ENCODE measurements around the gene IDI1.

IDI1 gene

DNA sequence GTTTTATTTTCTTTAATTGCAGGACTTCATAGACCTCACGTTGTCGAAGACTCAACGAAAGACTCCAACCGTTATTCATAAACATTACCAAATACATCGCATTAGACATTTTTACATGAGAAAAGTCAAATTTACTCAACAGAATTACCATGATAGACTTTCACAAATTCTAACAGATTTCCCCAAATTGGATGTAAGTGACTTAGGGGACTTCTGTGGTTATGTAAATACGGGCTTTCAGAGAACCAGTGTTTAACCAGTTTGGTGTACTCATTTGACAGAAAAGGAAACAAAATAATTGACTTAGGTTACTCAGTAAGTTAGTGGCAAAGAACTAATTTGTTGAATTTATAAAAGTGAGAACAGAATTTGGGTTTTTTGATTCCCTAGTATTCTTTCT, 56.5 kb downstream of the IDI1 start:
- no peak for DNase-seq

DNA sequence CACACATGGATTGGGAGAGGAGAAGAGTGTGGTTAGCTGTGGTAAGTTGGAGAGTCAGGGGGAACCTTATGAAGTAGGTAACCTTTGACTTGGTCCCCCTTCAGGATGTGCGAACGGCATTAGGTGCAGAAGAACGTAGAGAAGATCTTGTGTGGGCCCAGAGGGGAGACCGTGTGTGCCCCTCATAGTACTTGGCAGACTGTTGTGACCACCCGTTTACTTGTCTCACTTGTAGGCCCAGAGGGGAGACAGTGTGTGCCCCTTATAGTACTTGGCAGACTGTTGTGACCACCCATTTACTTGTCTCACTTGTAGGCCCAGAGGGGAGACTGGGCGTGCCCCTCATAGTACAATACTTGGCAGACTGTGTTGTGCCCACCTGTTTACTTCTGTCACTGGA, 58.1 kb downstream of the IDI1 start:
- DNase-seq, result no peak

Measured in NCI-H1105 treated with DMSO at 0.1 percent for 48 hours (cell line).